A673 (cell line): ENCODE results near the gene CEND1.

Experiments used
- CTCF ChIP-seq: fragments of 300-800, 200-600 bp; sonication (generic); conservative IDR thresholded peaks from 2 replicates; pipeline ENCODE4 v1.5.1; 2017; ENCODE audit warnings: low read depth, mild to moderate bottlenecking, antibody characterized with exemption, low read length, moderate library complexity, mixed read lengths
- EZH2 ChIP-seq: fragments of 200-600 bp; sonication (generic); IDR thresholded peaks from 2 replicates; pipeline ENCODE4 v1.6.1; 2017; ENCODE audit warnings: borderline replicate concordance, low read depth, mild to moderate bottlenecking, mixed read lengths, antibody characterized with exemption, low read length; ENCODE audit not compliant: poor library complexity, severe bottlenecking

GRCh38 chr11:779955-780532 is 9.8 kb downstream of the CEND1 start:
- TF ChIP-seq CTCF (no peak), EZH2 (no peak)
